GM12865 (cell line): ENCODE measurements around the gene MMP13.

ENCODE experiments used
- DNase-seq: peaks from one replicate; pipeline ENCODE4 v3.0.0; 2010; ENCODE audit warnings: low read depth
- H3K4me3 ChIP-seq: 2 replicates; pipeline ENCODE4 v1.5.1; 2011; ENCODE audit warnings: mild to moderate bottlenecking, low read depth, low read length, control low read depth
- TF ChIP-seq, protein P1 (sequence below): IDR thresholded peaks from 2 replicates; pipeline ENCODE4 v1.5.1; 2011; ENCODE audit warnings: low read length, control low read depth, low read depth, inconsistent platforms; ENCODE audit not compliant: insufficient read depth; ENCODE audit errors: missing control alignments

Gene MMP13

DNA sequence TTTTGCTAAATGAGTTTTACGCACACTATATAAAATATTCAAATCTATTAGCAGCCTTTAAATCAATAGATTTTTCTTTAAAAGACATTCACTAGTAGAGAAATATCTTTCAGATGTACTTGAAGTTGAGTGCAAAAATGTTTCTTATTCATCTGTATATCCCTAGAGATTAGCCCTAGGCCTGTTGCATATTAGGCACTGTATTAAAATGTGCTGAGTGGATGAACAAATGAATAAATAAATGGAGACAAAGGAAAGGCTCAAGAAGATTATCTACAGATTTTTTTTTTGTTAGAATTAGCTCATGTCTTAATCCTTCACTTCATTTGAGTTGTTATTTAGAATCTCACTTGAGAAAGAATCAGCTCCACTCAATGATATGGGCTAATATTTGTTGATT is 12.0 kb upstream of the MMP13 start:
- TF ChIP-seq, protein P1, sequence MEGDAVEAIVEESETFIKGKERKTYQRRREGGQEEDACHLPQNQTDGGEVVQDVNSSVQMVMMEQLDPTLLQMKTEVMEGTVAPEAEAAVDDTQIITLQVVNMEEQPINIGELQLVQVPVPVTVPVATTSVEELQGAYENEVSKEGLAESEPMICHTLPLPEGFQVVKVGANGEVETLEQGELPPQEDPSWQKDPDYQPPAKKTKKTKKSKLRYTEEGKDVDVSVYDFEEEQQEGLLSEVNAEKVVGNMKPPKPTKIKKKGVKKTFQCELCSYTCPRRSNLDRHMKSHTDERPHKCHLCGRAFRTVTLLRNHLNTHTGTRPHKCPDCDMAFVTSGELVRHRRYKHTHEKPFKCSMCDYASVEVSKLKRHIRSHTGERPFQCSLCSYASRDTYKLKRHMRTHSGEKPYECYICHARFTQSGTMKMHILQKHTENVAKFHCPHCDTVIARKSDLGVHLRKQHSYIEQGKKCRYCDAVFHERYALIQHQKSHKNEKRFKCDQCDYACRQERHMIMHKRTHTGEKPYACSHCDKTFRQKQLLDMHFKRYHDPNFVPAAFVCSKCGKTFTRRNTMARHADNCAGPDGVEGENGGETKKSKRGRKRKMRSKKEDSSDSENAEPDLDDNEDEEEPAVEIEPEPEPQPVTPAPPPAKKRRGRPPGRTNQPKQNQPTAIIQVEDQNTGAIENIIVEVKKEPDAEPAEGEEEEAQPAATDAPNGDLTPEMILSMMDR: no peak
- no peak for DNase-seq

DNA sequence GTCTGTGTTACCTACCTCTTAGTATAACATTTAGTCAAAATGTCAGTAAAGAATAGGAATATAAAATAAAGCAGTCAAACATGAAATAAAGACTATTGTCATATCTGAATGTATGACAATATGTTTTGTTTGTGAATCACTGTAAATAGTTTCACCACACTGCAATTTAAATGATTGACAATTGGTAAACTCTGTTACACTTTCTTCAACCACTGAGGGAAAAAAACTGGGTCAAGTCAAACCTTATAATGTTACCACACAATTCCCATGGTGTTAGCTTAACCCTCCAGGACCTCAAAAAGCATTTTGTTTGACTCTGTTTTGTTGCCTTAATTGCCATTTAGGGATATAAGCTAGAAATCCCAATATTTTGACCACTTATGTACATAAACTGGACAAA is 10.5 kb upstream of the MMP13 start:
- no peak for DNase-seq
- no peak overlapping the region for H3K4me3 ChIP-seq
- TF ChIP-seq, protein P1: no peak

More for the DNA sequence above, 12.0 kb upstream of the MMP13 start:
- H3K4me3 ChIP-seq: no peak overlapping the region

GRCh38 chr11:102964867-102965266 is 9.3 kb upstream of the MMP13 start:
- TF ChIP-seq, protein P1: no peak
- DNase-seq: no peak

DNA sequence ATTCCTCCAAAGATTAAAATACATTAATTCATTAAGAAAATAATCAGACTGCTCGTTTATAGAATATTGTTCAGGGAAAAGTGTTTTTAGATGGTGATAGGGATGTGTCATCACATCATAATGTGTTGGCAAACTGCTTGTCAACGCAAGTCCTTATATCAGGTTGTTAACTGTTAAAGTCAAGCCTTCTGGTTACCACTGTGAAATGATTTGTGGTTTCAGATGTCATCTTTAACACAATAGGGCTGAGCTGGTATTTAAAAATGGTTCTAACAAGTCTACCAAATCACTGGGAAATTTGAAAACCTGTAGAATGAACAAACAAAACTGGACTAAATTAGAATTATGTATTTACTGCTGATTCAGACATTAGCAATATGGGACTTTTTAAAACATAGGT is 2.4 kb upstream of the MMP13 start:
- TF ChIP-seq, protein P1: no peak
- DNase-seq: no peak
- no peak overlapping the region for H3K4me3 ChIP-seq

More at GRCh38 chr11:102964867-102965266, 9.3 kb upstream of the MMP13 start:
- no peak overlapping the region for H3K4me3 ChIP-seq

DNA sequence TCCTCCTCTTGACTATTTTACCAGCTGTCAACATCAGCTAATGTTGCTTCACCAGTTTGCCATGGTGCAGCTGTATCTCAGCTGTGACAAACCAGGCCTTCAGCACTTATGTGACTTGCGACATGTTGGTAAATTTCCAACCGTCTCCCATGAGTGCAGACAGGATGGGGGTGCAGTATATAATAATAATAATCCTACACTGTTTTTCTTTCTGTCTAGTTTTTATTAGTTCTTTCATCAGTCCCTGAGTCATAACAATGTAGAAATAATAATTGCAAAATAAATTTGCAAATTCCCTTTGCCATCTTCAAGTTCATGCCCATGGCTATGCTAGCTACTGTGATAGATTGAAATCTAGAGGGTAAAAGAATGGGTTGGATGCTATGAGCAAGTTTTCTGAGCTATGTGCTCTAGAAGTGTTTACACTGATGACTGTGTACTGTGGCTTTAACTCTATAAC is 4.9 kb downstream of the MMP13 start:
- TF ChIP-seq, protein P1: no peak
- no peak for DNase-seq
- no peak overlapping the region for H3K4me3 ChIP-seq

- H3K4me3 ChIP-seq: no peak overlapping the region
- TF ChIP-seq, protein P1: no peak
- no peak for DNase-seq
These were observed 9.3 kb downstream of the MMP13 start for GRCh38 chr11:102946237-102946636.
